Tongue (tissue), 2 donors: ENCODE data around the gene CPSF6. TPM values are rescaled to one million over a fixed set of nuclear protein-coding genes. Genes with fewer than 3 reads are reported as not detected.
"Not testable (repeated sequence)": the region's sequence is repeated elsewhere in the genome, so short reads cannot be mapped to it uniquely, and the experiment has no call there.

Experiments used
- DNase-seq: peaks from one replicate; pipeline ENCODE4 v3.0.0-alpha.2; 2015
- total RNA-seq: library from RNA; depleted of rRNA; stranded (reverse); fragments of >200 nt; gene quantifications from one replicate; pipeline ENCODE4 v1.2.3, GENCODE V29; 2014

Gene CPSF6, protein sequence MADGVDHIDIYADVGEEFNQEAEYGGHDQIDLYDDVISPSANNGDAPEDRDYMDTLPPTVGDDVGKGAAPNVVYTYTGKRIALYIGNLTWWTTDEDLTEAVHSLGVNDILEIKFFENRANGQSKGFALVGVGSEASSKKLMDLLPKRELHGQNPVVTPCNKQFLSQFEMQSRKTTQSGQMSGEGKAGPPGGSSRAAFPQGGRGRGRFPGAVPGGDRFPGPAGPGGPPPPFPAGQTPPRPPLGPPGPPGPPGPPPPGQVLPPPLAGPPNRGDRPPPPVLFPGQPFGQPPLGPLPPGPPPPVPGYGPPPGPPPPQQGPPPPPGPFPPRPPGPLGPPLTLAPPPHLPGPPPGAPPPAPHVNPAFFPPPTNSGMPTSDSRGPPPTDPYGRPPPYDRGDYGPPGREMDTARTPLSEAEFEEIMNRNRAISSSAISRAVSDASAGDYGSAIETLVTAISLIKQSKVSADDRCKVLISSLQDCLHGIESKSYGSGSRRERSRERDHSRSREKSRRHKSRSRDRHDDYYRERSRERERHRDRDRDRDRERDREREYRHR
- 54.3 TPM for total RNA-seq

DNA sequence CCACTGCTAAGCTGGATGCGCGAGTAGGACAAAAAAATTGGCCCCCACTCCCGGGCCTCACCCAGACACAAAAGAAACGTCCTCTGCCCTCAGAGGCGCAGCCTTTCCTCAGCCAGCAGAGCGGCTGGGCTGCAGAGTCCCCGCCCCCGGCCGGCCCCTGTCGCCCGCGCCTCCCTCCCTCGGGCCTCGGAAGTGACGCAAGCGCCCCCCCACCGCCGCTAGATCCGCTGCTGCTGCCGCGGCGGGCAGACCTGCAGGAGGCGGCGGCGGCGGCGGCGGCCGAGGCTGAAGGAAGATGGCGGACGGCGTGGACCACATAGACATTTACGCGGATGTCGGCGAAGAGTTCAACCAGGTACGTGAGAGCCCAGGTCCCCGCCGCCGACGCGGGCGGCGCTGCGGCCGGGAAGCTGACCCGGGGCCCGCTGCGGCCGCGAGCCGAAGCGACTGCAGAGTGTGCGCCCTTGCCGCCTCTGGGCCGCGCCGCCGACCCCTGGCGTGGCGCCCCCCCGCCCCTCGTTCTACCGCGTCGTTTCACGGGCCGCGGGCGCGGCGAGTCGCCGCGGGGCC is at the start of gene CPSF6:
Gene CPSF6 (plus strand): TSS at position 218 of the 570 bp plus-strand sequence. CDS start 78 bp downstream, at position 296.
- peak; percentile 98 for DNase-seq

DNA sequence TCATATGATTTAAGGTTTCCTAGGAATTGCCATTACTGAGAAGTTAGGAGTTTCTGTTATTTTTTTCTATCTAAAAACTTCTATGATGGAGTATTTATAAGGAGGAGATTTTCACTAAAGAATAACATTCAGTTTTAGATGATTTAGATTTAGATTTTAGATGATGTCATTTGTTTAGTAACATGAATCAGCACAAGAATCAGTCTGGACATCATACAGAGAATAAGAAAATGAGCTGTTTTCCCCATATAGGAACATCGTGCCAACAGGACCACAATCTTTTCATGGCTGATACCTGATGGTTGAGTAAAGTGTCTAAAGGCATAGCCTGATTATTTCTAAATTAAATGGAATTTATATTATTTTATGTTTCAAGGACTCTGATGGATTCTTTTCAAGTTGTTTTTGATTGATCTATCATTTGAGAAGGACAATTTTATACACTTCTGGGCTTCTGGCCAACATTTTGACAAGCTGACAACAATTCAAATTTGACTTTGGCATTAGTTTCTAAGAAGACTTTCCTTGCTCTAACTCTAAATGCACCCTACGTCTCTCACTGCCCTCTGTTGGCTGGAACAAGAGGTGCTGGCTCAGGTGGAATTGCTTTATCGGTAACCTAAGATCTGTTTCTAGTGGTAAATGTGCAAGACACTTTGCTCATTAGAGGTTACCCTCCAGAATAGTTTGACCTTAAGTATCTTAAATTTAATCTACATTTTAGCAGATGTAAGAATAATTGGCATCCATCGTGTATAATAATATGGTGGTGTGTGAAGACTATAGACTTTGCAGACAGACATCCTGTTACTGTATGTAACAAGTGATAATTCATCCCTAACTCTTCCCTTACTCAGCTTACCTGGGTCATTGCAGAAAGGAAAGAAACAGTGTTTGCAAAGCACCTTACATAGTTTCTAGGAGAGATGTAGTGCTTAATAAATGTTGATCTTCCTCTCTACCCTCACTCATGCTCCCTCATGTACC is 42.8 kb upstream of the CPSF6 start:
- peak; percentile 9 for DNase-seq

DNA sequence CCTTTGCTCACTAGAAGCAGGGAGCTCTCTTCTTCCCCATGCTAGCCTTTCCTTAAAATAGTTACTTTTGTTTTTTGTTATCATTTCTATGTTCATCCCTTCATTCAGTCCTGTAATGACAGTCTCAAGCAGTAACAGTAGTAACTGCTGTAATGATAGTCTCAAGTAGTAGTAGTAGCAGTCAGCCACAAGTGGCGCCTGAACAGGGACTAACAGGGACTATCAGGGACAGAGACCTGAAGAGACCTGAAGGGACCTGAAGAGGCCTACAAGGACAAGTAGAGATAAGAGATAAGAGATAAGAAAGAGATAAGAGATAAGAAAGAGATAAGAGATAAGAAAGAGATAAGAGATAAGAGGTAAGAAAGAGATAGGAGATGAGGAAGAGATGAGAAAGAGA is 39.4 kb upstream of the CPSF6 start:
- not testable (repeated sequence) for DNase-seq

DNA sequence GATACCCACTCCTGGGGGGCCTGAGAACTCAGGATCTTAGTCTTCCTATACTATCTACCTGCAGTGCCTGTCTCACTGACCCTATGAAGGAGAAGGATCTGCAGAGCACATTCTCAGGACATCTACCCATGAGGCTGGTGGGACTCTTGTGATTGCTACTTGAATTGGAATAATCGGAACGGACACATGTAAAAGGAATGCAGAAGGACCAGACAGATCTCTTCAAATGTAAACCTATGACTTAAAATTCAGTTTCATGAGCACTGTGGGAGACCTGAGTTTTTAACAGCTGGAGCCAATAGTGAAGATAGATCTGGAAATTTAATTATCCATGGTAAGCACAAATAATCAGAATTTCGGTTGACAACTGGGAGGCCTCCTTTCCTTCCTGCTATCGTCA is 35.2 kb upstream of the CPSF6 start:
- no peak for DNase-seq

DNA sequence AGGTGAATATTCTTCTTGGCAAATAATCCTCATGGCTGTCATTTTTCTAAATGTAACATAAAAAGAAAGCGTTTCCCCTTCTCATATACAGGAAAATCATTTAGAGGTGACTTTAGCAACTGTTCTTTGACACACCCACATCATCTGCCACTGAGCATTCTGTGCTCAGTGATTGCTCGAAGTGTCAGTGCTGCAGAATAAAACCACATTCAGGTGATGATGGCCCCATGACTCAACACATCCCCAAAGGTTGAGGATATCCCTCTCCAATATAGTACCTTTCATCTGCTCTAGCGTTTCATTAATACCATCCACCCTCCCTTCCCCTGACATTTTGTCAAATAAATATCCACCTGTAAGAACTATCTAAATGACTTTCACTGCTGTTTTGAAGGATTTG is 28.7 kb upstream of the CPSF6 start:
- DNase-seq = no peak

DNA sequence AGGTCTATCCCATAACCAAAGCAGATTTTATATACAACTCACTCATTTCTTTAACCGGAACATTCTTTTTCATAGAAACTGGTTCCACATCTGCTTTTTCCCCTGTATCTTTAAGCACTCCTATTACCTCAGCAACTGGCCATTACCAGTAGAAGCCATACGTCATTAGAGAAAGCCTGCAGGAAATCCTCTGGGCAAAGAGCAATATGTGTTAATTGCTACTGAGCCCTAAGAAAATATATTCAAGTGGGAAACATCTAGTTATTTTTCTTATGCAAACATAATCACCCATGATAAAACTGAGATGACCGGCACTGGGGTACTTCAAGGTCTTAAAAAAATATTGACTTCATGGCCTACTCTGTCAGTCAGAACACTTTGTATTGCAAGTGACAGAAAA is 28.2 kb upstream of the CPSF6 start:
- DNase-seq = no peak

DNA sequence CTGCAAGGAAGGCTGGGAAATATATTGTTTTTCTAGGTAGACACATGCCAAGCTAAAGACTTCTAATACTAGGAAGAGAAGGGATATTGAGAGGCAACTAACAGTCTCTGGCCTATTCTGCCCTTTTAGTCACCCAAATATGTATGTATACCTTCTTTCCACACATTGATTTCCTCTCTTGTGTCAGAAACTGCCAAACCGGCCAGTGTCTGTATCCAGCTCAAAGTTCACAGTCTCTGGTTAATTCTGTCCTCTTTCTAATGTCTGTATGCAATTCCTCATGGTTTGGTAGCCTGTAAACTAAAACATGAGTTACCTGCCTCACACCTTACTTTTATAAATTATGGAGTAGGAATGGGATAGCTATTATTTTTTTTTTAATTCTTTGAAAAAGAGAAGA is 25.2 kb upstream of the CPSF6 start:
- no peak for DNase-seq

DNA sequence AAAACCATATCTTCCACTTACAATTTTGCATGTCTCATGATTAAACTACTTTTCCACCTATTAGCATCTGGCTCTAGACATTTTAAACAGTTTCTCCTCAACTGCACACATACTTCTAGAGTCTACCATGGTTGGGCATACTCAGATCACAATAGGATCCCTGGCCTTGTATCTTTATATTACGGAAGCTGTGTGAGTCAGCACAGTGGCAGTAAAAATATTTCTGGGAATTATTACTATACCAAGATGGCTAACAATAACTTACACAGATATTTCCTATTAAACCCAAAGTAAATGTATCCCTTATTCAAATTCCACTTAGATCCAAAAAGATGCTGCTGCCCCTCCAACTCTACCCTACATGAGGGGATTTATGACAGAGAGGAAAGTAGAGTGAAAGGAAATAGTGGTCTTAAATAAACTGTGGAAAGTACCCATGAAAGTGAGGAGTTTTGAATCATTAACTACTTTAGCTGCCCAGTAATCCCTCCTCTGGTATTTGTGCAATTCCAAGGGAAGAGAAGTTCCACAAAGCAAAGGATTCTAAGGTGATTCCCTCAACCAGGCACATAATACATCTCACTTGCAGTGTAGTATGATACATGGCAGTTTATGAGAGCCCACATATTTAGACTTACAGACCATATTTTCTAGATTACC is 14.0 kb upstream of the CPSF6 start:
- no peak for DNase-seq

DNA sequence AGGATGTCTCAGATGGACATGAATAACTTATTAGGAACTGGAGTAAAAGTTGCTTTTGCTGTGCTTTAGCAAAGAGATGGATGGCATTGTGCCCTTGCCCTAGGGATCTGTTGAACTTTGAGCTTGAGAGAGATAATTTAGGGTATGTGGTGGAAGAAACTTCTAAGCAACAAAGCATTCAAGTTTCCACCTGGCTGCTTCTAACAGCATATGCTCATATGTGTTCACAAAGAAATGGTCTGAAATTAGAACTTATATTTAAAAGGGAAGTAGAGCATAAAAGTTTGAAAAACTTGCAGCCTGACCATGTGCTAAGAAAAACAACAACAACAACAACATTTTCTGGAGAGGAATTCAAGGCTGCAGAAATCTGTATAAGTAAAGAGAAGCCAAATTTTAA is 7.9 kb upstream of the CPSF6 start:
- DNase-seq = no peak

DNA sequence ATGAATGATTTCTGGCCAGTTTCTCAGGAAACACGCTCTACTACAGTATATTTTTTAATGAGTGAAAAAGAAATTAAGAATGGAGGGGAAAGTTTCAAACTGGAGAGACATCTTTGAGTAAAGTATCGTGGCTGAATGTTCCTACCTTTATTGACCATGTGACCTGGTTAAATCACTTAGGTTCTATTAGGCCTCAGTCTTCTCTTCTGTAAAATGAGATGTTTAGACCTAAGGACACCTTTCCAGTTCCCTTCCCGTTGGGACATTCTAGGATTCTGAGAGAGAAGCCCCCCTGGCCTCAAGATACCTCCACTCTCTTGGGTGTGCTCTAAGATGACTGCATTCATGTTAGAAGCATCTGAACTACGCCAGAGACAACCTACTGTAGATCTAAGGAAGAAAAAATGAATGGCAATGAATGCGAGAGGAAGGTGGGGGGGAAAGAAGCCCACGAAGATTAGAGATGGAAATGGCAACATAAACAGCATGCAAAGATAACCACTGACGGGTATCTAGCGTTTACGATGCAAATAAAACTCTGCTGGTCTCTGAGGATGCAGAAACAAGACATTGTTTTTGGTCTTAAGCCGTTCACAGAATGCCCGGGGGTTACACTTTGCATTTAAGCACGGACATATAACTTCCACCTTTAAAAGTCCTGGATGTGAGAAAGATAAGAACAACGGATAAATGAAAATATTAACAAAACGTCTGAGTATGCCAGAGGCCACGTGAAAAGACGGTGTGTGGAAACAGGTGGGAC is 599 bp upstream of the CPSF6 start:
- DNase-seq = no peak

DNA sequence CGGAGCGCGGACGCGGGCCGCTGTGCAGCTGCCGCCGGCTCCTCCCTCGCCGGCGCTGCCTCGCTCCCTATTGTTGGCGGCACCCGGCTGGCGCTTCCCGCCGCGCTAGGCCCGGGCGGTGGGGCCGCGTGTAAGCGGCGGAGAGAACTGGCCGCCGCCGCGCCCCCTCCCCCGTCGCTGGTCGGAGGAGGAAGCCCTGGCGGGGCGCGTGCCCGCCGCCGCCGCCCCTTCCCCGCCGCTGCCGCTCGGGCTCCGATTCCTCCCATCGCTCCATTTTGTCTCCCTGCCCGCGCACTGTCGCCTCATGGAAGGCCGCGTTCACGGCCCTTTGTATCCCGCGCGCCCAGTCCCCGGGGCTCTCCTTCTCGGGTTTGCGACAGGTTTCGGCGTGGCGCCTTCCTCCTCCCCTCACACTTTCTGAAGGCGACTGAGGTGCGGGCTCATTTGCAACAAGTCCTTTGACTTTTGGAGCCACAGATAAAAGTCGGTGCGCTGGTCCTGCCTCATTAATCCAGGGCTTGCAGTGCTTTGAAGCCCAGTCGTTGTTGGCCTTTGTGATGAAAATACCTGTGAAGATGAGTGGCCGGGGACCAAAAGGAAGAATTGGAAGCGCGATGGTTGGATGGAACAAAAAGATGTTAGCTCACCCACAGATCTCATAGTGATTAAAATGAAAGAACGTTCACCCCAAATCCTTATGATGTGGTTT is 707 bp downstream of the CPSF6 start:
- peak; percentile 70 for DNase-seq

DNA sequence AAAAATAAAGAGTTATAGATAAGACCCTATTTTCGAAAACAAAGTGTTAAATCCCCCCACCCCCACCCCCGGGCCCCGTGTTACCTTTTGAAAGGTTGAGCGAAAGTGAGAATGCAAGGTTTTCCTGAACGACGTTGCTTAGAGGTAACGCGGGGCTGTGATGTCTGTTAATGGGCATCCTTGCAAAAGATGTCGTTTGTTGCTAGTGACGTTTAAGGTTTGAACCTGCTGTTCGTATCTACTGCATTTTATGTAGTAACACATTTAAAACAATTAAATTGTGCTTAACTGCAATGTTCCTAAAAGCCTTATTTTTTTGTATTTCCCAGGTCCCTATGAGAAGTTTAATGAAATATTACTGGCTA is 1.2 kb downstream of the CPSF6 start:
- DNase-seq = peak; percentile 31

DNA sequence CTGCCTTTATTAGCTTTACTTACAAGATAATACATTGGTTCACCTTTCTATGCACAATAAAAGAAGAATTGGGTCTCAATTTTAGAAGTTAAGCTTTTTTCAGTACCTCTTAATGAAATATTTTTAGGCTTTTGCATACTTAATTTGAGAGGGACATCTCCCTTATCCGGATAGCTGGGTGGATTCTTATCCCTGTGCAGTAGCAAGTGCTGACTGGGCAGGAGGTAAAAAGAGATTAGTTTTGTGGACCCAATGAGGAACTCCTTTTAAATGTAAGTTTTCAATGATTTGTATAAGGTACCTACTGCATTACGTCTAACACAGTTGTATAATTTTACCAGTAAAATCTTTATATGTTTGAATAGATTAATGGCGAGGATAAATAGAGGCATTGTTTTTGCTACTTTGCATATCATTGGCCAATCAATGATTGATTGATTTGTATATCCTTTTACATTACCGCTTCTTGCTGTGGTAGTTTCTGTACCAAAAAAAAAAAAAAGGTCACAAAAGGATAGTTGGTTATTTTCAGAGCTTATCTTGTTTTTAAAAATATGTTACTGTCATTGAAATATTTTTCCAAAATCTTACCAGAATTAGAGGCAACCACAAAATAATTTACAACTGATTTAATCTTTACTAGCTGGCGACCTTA is 2.2 kb downstream of the CPSF6 start:
- peak; percentile 15 for DNase-seq

DNA sequence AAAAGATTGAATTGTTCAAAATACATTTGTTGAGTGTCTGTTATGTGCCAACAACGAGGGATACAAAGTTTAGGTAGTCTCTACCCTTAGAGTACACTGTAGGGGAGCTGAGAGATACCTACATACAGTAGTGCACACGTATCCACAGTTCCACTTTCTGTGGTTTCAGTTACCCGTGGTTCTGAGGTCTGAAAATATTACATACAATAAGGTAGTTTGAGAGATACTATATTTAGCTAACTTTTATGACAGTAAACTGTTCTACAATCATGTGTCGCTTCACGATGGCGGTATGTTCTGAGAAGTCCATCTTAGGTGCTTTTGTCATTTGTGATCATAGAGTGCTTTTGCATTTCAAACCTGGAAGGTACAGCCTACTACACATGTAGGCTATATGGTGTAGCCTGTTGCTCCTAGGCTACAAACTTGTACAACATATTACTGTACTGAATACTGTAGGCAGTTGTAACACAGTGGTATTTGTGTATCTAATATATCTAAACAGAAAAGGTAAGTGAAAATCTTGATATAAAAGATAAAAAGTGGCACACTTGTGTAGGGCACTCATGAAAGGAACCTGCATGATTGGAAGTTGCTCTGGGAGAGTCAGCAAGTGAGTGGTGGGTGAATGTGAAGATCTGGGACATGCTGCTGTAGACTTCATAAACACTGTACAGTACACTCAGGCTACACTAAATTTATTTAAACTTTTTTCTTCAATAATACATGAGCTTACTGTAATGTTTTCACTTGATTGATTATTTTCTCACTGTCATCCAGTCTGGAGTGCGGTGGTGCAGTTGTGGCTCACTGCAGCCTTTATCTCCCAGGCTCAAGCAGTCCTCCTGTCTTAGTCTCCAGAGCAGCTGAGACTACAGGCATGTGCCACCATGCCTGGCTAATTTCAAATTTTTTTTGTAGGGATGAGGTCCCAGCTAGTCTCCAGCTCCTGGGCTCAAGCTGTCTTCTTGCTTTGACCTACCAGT is 4.0 kb downstream of the CPSF6 start:
- DNase-seq = no peak

DNA sequence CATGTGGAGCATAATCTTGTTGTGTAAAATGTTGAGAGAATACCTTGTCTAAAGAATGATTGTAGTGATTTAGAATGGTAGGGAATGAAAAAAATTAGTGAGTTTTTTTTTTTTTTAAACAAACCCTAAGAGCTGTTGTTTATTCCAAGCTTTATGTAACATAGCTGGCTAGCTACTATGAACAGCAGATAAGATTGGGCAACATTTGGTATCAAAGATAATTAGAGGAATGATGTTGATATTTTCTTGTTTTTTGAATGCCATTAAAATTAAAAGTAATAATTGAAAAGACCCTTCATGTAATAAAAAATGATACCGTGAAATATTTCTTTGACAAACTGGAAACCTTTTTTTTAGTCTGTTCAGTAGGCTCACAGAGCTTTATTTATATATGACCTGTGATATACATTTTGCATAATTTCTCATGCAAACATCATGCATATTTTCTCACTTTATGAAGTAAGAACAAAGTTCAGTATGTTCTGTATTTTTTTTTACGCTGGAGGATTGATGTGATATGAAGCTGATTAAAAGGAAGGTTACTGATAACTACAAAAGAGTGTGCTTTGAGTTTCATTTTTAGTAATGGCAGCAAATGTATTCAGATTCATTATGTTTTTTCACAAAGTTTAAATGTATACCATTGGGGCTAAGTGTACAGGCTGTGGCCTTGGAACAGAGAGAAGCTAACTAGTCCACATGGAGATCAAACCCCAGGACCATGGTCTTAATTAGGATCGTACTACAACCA is 8.1 kb downstream of the CPSF6 start:
- no peak for DNase-seq

DNA sequence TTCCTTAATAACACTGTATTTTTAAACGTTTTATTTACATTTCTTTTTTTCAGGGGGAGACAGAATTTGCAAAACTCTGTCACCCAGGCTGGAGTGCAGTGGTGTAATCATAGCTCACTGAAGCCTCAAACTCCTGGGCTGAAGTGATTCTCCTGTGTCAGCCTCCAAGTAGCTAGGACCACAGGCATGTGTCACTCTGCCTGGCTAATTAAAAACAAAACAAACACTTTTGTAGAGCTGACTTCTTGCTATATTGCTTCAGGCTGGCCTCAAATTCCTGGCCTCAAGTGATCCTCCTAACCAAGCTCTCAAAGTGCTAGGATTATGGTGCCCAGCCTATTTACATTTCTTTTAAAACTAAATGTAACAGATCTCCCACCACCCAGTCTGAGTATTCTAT is 12.7 kb downstream of the CPSF6 start:
- DNase-seq = no peak

DNA sequence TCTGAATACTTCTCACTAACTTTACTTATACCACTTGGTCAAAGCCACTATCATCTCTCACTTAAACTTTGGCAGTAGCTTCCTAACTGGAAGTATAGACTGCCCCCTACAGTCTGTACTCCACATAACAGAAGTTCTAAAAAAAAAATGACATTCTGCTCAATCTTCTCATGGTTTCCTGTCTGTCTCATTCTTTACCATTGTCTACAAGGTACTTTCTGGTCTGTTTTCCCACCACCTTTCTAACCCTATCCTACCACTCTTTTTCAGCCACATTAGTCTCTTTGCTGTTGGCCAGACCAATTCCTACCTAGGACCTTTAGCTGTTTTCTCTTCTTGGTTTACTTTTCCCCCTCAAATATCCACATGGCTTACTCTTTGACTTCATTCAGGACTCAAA is 14.7 kb downstream of the CPSF6 start:
- peak; percentile 55 for DNase-seq

DNA sequence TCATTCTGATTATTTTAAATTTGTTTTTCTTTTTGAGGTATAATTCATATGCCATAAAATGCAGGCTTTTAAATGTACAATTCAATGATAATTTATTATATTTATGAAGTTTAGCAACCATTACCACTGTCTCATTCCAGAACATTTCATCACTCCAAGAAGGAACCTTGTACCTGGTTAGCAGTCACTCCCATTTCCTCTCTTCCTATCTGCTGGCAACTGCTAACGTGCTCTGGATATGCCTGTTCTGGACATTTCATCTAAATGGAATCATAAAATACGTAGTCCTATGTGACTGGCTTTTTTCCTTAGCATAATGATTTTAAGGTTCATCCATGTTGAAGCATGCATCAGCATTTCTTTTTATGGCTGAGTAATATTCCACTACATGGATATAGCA is 15.5 kb downstream of the CPSF6 start:
- no peak for DNase-seq
